ENCODE measurements around the gene KIAA0825. TPM values are rescaled to one million over a fixed set of nuclear protein-coding genes. Genes with fewer than 3 reads are reported as not detected.

The KIAA0825 gene
- total RNA-seq, 4 donors from 2014 or later: 1.2 to 5.3 (median 4.0) TPM

- TF ChIP-seq EP300 (IDR thresholded peaks at IDR 0.05; ENCODE audit: low read depth) (no peak), CTCF (IDR thresholded peaks at IDR 0.05) (no peak), POLR2A (IDR thresholded peaks at IDR 0.05) (no peak), POLR2AphosphoS5 (IDR thresholded peaks at IDR 0.05) (no peak)
- no peak overlapping the region for H3K27ac ChIP-seq
- intact Hi-C loops (cut with DNase I; ENCODE audit: low total_unique reads) (loop anchor here (1.0 kb wide), 1 partner anchor 16 kb away; no protein-coding TSS in a partner anchor), in situ Hi-C loops (cut with MboI; ENCODE audit: low pct_ligation_motif_present in 1 of 4, low pct_unique_long_range_greater_than_20kb in 1 of 4, low sequenced_read_pairs in 3 of 4) (no loop called here)
- H3K27me3 ChIP-seq: no peaks in the 10 kb centered on the region
- H3K4me3 ChIP-seq: no peak overlapping the region
- no peak for DNase-seq
- no peaks in the 10 kb centered on the region for H3K9me3 ChIP-seq
- 65 to 78% methylated on average over 3 of the region's 3 CpGs for WGBS, 2 donors (ENCODE audit: low coverage in 1 of 2)
- no peaks in the 10 kb centered on the region for H3K4me1 ChIP-seq
- H3K36me3 ChIP-seq: no peaks in the 10 kb centered on the region
Measured at GRCh38 chr5:94217745-94218144, 400.7 kb downstream of the KIAA0825 start.

DNA sequence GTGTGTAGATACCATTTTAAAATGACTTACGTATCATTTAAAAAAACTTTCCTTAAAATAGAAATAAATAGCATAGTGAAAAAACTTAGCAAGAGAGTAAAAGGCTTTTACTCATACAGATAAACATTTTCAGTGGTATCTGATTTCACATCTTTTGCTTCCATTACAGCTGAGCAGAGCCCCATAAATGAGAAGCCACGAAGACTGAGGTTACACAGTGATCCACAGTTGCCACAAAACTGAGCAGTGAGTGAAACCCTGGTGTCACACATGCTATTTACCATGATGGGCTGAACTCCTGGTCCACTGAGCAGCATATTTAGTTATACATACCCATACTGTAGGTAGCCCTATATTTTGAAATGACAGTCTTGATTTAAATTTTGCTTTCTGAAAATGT lies 401.2 kb downstream of the KIAA0825 start:
- Histone ChIP-seq H3K27me3 (no peaks in the 10 kb centered on the region), H3K4me3 (no peak overlapping the region), H3K36me3 (no peaks in the 10 kb centered on the region), H3K9me3 (no peaks in the 10 kb centered on the region), H3K27ac (no peak overlapping the region), H3K4me1 (no peaks in the 10 kb centered on the region)
- in situ Hi-C loops (cut with MboI; ENCODE audit: low pct_ligation_motif_present in 1 of 4, low pct_unique_long_range_greater_than_20kb in 1 of 4, low sequenced_read_pairs in 3 of 4): no loop called here
- TF ChIP-seq POLR2AphosphoS5 (IDR thresholded peaks at IDR 0.05) (no peak), EP300 (IDR thresholded peaks at IDR 0.05; ENCODE audit: low read depth) (no peak), CTCF (IDR thresholded peaks at IDR 0.05) (no peak), POLR2A (IDR thresholded peaks at IDR 0.05) (no peak)
- intact Hi-C loops (cut with DNase I; ENCODE audit: low total_unique reads): loop anchor here (1.0 kb wide), 1 partner anchor 16 kb away; no protein-coding TSS in a partner anchor
- no peak for DNase-seq
- 59 to 79% methylated on average over 2 of the region's 2 CpGs for WGBS, 2 donors (ENCODE audit: low coverage in 1 of 2)

DNA sequence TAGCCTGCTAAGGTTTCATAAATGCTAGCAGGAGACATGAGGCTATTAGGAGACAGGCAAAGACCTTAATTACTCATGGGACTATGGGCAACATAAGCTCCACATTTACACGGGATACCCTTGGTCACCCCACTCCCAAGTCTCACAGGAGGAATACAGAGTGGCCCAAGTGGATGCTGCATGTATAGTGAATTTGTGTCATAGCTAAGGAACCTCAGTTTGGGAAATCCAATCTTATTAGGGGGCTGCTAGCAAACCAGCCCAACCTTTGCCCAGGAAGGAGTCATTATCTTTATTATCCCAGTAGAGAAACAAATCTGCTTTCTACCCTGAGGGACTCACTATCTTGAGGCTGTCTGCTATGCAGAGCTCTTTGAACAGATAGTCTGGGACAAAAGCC lies 405.9 kb downstream of the KIAA0825 start:
- Histone ChIP-seq H3K4me3 (no peak overlapping the region), H3K27ac (no peak overlapping the region), H3K36me3 (no peaks in the 10 kb centered on the region), H3K4me1 (no peaks in the 10 kb centered on the region), H3K9me3 (no peaks in the 10 kb centered on the region), H3K27me3 (no peaks in the 10 kb centered on the region)
- TF ChIP-seq POLR2A (IDR thresholded peaks at IDR 0.05) (no peak), CTCF (IDR thresholded peaks at IDR 0.05) (no peak), POLR2AphosphoS5 (IDR thresholded peaks at IDR 0.05) (no peak), EP300 (IDR thresholded peaks at IDR 0.05; ENCODE audit: low read depth) (no peak)
- intact Hi-C loops (cut with DNase I; ENCODE audit: low total_unique reads) (no loop called here), in situ Hi-C loops (cut with MboI; ENCODE audit: low pct_ligation_motif_present in 1 of 4, low pct_unique_long_range_greater_than_20kb in 1 of 4, low sequenced_read_pairs in 3 of 4) (no loop called here)
- no peak for DNase-seq
- no CpG with 5 or more reads among the region's 1 CpG for WGBS, 2 donors (ENCODE audit: low coverage in 1 of 2)

DNA sequence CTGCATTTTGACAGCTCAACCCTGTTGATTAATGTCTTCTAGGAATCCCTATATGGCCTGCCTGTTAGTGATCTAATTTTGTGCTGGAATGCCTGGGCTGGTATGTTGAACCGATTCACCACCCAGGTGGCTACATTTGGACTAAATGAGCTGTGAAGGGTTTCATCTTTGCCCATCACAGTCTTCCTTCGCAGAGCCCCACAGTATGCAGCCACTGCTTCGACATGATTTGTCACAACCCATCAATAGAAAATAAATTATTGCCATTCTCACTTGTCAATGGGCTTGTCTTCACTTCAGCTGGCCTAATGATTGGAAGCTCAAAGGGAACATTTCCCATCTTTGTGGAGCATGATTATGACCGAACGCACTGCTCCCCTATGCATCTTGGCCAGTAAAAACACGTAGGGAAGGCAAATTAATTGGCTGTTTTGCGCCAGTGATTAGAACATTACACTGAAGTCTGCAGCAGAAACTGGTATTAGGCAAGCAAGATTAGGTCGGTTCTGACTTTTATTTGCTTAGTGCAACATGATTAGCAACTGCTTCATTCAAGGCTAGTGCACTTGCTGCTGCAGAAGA lies 408.5 kb downstream of the KIAA0825 start:
- TF ChIP-seq POLR2AphosphoS5 (IDR thresholded peaks at IDR 0.05) (no peak), CTCF (IDR thresholded peaks at IDR 0.05) (no peak), POLR2A (IDR thresholded peaks at IDR 0.05) (no peak), EP300 (IDR thresholded peaks at IDR 0.05; ENCODE audit: low read depth) (no peak)
- Histone ChIP-seq H3K36me3 (no peaks in the 10 kb centered on the region), H3K4me3 (no peak overlapping the region), H3K4me1 (no peaks in the 10 kb centered on the region), H3K9me3 (no peaks in the 10 kb centered on the region), H3K27ac (no peak overlapping the region), H3K27me3 (no peaks in the 10 kb centered on the region)
- 87% methylated on average over 8 of the region's 8 CpGs for WGBS, 2 donors (ENCODE audit: low coverage in 1 of 2)
- DNase-seq: no peak
- intact Hi-C loops (cut with DNase I; ENCODE audit: low total_unique reads): no loop called here
- in situ Hi-C loops (cut with MboI; ENCODE audit: low pct_ligation_motif_present in 1 of 4, low pct_unique_long_range_greater_than_20kb in 1 of 4, low sequenced_read_pairs in 3 of 4): no loop called here
